SU-DHL-6 (cell line): Measurements from ENCODE around the gene RHCG.

ENCODE experiments used
- H2AFZ ChIP-seq: fragments of 200-600 bp; sonication (generic); 2 replicates; pipeline ENCODE4 v1.6.1; 2014; ENCODE audit warnings: low read depth, mild to moderate bottlenecking, moderate library complexity, mixed read lengths, antibody characterized with exemption, low read length; ENCODE audit not compliant: severe bottlenecking
- H3F3A ChIP-seq: fragments of 200-600 bp; shearing (Covaris generic); 2 replicates; pipeline ENCODE4 v1.6.0; 2016; ENCODE audit warnings: antibody characterized with exemption, mild to moderate bottlenecking; ENCODE audit not compliant: insufficient read depth
- H3K27ac ChIP-seq: fragments of 200-600 bp; sonication (generic); 2 replicates; pipeline ENCODE4 v1.5.1; 2016; ENCODE audit warnings: low read depth, mild to moderate bottlenecking, low read length, moderate library complexity, mixed read lengths
- H3K27me3 ChIP-seq: fragments of 200-600 bp; sonication (generic), shearing (Covaris generic); 2 replicates; pipeline ENCODE4 v1.6.0; 2014; ENCODE audit warnings: mild to moderate bottlenecking, low read length
- H3K36me3 ChIP-seq: fragments of 200-600 bp; sonication (generic); 2 replicates; pipeline ENCODE4 v1.6.1; 2014; ENCODE audit warnings: mild to moderate bottlenecking, low read length, mixed read lengths
- H3K4me2 ChIP-seq: fragments of 300-600, 200-600 bp; shearing (Covaris generic), sonication (generic); 2 replicates; pipeline ENCODE4 v1.6.0; 2014; ENCODE audit warnings: low read length, low read depth, mild to moderate bottlenecking; ENCODE audit not compliant: poor library complexity, severe bottlenecking
- H3K4me3 ChIP-seq: fragments of 200-600 bp; sonication (generic); 2 replicates; pipeline ENCODE4 v1.5.1; 2014; ENCODE audit warnings: antibody characterized with exemption, low read length, mild to moderate bottlenecking, mixed read lengths; ENCODE audit not compliant: insufficient read depth, poor library complexity, severe bottlenecking
- H3K79me2 ChIP-seq: fragments of 200-600 bp; sonication (generic); 2 replicates; pipeline ENCODE4 v1.6.1; 2014; ENCODE audit warnings: mild to moderate bottlenecking, low read length, moderate library complexity; ENCODE audit not compliant: insufficient read depth
- H3K9ac ChIP-seq: fragments of 200-600 bp; sonication (generic); 2 replicates; pipeline ENCODE4 v1.7.0; 2014; ENCODE audit warnings: mild to moderate bottlenecking, low read length
- H3K9me2 ChIP-seq: fragments of 200-600 bp; sonication (generic); replicated peaks from 2 replicates; pipeline ENCODE4 v1.6.1; 2014; ENCODE audit warnings: low read length; ENCODE audit not compliant: insufficient read depth
- H3K9me3 ChIP-seq: fragments of 200-600 bp; sonication (generic); 2 replicates; pipeline ENCODE4 v1.6.1; 2014; ENCODE audit warnings: low read length, mixed read lengths; ENCODE audit not compliant: insufficient read depth
- H4K20me1 ChIP-seq: fragments of 200-600 bp; sonication (generic); 2 replicates; pipeline ENCODE4 v1.6.1; 2014; ENCODE audit warnings: low read depth, mild to moderate bottlenecking, antibody characterized with exemption, low read length, moderate library complexity, mixed read lengths
- EZH2phosphoT487 ChIP-seq: fragments of 200-600 bp; sonication (generic), shearing (Covaris generic); conservative IDR thresholded peaks from 2 replicates; pipeline ENCODE4 v1.6.1; 2018; ENCODE audit warnings: mild to moderate bottlenecking, antibody characterized with exemption, low read length, moderate library complexity, mixed read lengths
- TF ChIP-seq, protein P1 (sequence below): fragments of 200-600 bp; sonication (generic); IDR thresholded peaks from one replicate; pipeline ENCODE4 v1.5.1; 2017; ENCODE audit warnings: antibody characterized with exemption, mild to moderate bottlenecking, low read length, moderate library complexity; ENCODE audit not compliant: insufficient read depth, poor library complexity, severe bottlenecking

RHCG gene

DNA sequence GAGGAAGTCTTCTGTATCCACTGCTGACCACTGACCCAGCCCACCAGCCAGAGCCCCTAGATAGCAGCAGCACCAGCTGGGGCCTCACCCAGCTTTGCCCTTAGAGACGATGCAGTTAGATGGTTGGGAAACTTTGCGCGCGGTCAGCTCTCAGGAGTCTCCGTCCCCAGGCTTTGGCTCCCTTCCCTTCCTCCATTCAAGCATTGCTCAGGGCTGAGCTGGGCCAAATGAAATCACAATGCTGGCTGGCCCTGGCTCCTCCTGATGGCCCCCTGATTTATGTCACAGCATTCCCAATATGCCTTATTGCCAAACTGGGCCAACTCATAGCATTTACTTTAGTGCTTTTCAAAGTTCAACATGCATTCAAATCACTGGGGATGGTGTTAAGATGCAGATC is 34.6 kb upstream of the RHCG start:
- Histone ChIP-seq H3K9me3 (no peaks in the 10 kb centered on the region), H3K9me2 (no peaks in the 10 kb centered on the region), H2AFZ (no peak overlapping the region), H3K27me3 (no peaks in the 10 kb centered on the region), H4K20me1 (no peaks in the 10 kb centered on the region), H3K79me2 (no peaks in the 10 kb centered on the region), H3K4me3 (no peak overlapping the region), H3K4me2 (no peak overlapping the region), H3K27ac (no peak overlapping the region), H3K36me3 (no peaks in the 10 kb centered on the region), H3F3A (no peaks in the 10 kb centered on the region), H3K9ac (no peak overlapping the region)
- TF ChIP-seq EZH2phosphoT487 = no peak
- TF ChIP-seq, protein P1, sequence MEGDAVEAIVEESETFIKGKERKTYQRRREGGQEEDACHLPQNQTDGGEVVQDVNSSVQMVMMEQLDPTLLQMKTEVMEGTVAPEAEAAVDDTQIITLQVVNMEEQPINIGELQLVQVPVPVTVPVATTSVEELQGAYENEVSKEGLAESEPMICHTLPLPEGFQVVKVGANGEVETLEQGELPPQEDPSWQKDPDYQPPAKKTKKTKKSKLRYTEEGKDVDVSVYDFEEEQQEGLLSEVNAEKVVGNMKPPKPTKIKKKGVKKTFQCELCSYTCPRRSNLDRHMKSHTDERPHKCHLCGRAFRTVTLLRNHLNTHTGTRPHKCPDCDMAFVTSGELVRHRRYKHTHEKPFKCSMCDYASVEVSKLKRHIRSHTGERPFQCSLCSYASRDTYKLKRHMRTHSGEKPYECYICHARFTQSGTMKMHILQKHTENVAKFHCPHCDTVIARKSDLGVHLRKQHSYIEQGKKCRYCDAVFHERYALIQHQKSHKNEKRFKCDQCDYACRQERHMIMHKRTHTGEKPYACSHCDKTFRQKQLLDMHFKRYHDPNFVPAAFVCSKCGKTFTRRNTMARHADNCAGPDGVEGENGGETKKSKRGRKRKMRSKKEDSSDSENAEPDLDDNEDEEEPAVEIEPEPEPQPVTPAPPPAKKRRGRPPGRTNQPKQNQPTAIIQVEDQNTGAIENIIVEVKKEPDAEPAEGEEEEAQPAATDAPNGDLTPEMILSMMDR = no peak

DNA sequence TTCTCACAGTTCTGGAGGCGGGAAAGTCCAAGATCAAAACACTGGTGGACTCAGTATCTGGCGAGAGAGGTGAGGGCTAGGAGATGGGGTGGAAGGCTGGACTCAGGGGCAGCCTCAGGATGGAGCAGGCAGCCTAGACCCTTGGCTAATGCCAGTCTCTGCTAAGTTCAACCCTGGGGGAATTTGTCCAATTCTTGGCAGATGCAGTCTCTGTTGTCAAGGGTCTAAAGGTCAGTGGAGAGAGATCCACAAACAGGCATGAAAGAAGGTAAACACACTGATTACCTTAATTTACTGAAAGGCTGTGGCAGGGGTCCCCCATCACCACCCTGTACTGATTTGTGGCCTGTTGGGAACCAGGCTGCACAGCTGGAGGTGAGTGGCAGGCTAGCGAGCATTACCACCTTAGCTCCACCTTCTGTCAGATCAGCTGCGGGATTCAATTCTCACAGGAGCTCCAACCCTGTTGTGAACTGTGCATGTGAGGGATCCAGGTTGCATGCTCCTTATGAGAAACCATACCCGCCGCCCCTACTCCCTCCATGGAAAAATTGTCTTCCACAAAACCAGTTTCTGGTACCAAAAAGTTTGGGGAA is 32.5 kb upstream of the RHCG start:
- no peaks in the 10 kb centered on the region for H4K20me1 ChIP-seq
- H3K36me3 ChIP-seq = no peaks in the 10 kb centered on the region
- no peak overlapping the region for H3K4me2 ChIP-seq
- no peak overlapping the region for H2AFZ ChIP-seq
- H3K79me2 ChIP-seq = no peaks in the 10 kb centered on the region
- TF ChIP-seq EZH2phosphoT487 = no peak
- TF ChIP-seq, protein P1 = no peak
- no peak overlapping the region for H3K9ac ChIP-seq
- no peaks in the 10 kb centered on the region for H3K9me2 ChIP-seq
- H3K27ac ChIP-seq = no peak overlapping the region
- H3K4me3 ChIP-seq = no peak overlapping the region
- H3F3A ChIP-seq = no peaks in the 10 kb centered on the region
- no peaks in the 10 kb centered on the region for H3K27me3 ChIP-seq
- no peaks in the 10 kb centered on the region for H3K9me3 ChIP-seq

DNA sequence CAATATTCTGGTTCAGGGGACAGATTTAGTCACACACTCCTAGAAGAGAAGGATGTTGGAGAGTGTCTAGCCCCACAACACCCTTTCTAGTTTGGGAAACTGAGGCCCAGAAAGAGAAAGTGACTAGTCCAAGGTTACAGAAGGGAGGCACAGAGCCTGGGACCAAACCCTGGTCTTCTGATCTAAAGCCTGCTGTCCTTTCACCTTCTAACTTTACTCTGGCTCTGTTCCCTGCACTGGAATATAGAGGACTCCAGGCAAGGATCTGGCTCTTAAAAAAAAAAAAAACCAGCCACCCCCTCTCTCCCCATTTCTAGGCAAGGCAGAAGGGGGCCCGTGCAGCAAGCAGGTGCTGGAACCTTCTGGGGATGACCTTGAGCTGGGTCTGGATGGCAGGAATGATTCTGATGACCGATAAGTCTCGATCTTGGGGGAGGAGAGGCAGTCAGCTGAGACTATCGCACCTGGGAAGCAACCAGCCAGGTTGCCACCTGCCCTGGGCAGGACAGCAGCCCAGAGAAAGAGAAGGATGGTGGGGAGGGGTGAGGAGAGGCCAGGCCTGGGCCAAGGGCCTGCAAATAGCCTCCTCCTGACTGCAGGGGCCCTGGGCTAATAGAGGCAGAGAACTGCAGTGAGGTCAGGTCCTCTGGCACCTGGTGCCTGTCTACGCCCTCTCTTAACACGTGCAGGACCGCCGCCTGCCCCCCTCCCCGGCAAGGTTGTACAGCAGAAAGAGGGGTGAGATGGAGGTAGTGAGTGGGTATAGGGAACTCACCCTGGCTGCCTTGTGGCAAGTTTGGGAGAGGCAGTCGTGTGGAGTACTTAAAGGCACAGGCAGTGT is 30.4 kb upstream of the RHCG start:
- H3K4me3 ChIP-seq = no peak overlapping the region
- no peaks in the 10 kb centered on the region for H3K27me3 ChIP-seq
- no peak overlapping the region for H3K4me2 ChIP-seq
- no peak for TF ChIP-seq EZH2phosphoT487
- TF ChIP-seq, protein P1 = no peak
- no peaks in the 10 kb centered on the region for H3K36me3 ChIP-seq
- no peaks in the 10 kb centered on the region for H3F3A ChIP-seq
- H3K9me3 ChIP-seq = no peaks in the 10 kb centered on the region
- H3K79me2 ChIP-seq = no peaks in the 10 kb centered on the region
- no peak overlapping the region for H2AFZ ChIP-seq
- no peak overlapping the region for H3K27ac ChIP-seq
- no peaks in the 10 kb centered on the region for H4K20me1 ChIP-seq
- no peak overlapping the region for H3K9ac ChIP-seq
- H3K9me2 ChIP-seq = no peaks in the 10 kb centered on the region
